CD4-positive, alpha-beta T cell treated with Interleukin-15 for 1 hour (primary cell): Measurements from ENCODE around the gene TNC.

Experiments
- DNase-seq: peaks from one replicate; pipeline ENCODE4 v3.0.0-alpha.2; 2020

Gene TNC

GRCh38 chr9:115098226-115098965 is 19.6 kb downstream of the TNC start:
- no peak for DNase-seq

DNA sequence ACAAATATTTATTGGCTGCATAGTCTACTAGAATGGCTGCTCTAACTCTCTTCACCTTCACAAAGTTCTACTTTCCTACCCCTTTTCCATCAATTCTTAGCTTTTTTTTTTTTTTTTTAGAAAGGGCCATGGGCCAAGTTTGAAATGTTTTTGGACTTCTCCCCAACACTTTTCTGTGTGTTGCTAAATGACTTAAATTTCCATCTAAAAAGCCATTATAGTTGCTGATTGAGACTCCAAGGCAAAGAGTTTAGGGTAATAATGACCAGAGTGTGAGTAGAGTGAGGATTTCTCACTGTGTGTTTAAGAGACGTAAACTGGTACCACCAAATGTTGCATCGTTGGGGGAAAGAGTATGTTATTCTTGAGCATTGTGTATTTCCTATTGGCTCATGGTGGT is 24.4 kb downstream of the TNC start:
- DNase-seq, result no peak

- DNase-seq, result no peak
Measured at GRCh38 chr9:115090486-115090885, 27.5 kb downstream of the TNC start.

GRCh38 chr9:115088860-115089259 is 29.1 kb downstream of the TNC start:
- DNase-seq, result no peak

GRCh38 chr9:115086886-115087285 is 31.1 kb downstream of the TNC start:
- DNase-seq, result no peak

DNA sequence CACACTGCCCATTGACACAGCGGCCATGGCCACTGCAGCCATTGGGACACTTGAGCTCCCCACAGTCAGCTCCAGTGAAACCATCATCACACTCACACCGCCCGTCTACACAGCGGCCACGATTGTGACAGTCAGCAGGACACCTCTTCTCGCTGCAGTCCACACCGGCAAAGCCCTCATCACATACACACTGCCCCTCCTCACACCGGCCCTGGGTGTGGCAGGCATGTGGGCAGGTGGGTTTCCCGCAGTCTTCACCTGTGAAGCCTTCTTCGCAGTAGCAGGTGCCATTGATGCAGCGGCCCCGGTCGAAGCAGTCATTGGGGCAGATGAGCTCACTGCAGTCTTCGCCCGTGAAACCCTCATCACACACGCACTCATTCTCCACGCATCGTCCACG is 31.5 kb downstream of the TNC start:
- DNase-seq, result no peak

- DNase-seq, result no peak
Measured at GRCh38 chr9:115085773-115086377, 32.1 kb downstream of the TNC start.

DNA sequence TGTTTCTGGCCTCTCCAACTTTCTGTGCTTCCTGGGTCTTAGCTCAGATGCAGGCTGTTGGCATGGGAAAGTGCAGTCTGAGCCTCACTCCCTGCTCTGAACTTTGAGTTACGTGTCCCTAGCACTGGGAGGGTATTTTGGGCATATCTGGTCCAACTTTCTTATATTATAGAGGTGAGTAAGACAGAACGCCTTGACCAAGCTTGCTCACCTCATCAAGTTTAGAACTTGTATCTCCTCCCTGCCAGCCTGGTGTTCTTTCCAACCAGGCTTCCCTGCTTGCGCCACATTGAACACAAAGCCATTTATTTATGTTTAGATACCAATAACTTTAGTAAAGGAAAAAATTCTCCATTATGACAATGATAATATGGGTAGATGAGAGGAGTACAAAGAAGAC is 33.2 kb downstream of the TNC start:
- DNase-seq, result no peak

DNA sequence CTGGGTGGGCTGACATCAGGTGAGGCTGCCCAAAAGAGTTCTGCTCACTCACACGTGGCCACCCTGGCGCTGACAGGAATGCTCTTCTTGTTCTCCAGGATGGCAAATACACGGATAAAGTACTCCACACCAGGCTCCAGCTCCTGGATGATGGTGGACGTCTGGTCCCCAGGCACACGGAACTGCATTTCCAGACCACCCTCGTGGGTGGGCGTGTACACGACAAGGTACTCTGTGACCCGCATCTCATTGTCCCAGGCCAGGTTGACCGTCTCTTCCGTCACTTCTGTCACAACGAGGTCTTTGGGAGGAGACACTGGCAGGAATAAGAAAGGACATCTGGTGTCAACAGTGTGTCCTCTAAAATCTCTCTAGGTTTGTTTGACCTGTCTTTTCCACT is 33.8 kb downstream of the TNC start:
- DNase-seq, result no peak

GRCh38 chr9:115080242-115080641 is 37.7 kb downstream of the TNC start:
- DNase-seq, result no peak

GRCh38 chr9:115079156-115079555 is 38.8 kb downstream of the TNC start:
- DNase-seq, result no peak

DNA sequence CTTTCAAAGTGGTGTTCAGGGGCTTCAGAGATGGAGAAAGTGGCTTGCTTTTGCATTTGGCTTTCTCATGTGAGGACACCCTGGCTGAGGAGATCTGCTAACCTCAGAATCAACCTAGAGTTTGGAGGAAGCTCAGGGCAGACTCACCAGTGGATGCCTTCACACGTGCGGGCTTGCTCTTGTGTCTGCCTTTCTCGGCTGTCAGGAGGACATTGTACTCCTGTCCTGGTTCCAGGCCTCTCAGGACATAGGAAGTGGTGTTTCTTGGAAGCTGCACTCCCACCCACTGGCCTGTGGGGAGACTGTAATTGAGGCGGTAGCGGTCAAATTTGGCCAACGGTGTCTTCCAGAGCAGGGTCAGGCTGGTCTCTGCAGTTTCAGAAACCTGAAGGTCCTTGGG is 44.5 kb downstream of the TNC start:
- no peak for DNase-seq

DNA sequence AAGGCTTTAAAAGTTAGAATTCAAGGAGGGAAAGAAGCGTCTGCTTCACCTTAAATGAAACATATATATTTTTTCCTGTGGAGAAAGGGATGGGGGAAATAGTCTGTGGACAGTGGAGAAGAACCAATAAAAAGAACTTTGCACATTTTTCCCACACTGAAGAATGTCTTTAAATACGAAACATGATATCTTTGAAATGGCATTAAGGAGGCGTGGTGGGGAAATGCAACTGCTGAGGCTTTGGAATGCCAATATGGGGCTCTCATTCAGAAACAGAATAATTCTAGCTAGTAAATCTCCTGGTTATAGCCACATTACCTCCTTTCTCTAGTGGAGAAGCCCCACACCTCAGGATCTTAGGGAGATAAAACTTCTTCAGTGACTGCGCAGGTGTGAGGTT is 46.8 kb downstream of the TNC start:
- DNase-seq, result no peak

DNA sequence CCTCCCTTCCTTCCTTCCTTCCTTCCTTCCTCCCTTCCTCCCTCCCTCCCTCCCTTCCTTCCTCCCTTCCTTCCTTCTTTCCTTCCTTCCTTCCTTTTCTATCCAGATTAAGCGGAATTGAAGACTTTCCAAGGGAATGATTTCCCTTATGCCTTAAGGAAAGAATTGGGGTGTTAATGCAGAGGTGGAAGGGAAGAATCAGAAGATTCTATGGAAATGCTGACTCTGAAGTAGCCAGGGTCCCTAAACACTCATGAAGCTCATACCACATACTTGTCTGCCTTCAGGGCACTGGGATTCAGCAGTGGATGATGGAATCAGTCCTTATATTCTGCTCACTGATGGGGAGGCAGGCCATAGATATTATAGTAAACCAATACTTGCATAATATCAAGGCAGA is 48.2 kb downstream of the TNC start:
- DNase-seq, result no peak

GRCh38 chr9:115069302-115069701 is 48.7 kb downstream of the TNC start:
- DNase-seq, result no peak

- no peak for DNase-seq
Measured at GRCh38 chr9:115068031-115068430, 49.9 kb downstream of the TNC start.

- DNase-seq, result no peak
Measured at GRCh38 chr9:115063058-115063845, 54.7 kb downstream of the TNC start.

GRCh38 chr9:115058684-115059315 is 59.2 kb downstream of the TNC start:
- no peak for DNase-seq

- DNase-seq, result no peak
Measured at GRCh38 chr9:115058175-115058574, 59.8 kb downstream of the TNC start.

DNA sequence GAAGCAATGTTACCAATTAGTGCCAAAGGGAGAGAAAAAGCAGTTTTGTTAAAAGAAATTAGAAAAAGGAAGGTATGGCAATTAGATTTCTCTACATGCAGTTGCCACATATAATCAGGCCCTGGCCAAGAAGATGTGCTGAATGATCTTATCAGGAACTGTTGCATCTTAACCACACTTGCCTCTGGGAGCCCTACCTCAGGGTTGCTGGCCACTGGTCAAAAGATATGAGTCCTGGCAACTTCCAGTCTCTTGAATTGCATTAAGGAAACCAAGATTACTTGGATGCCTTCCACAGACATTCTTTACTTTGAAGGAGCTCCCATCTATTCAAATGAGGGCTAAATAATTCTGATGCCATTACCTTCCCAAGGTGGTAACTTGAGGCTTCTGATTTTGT is 60.4 kb downstream of the TNC start:
- no peak for DNase-seq

GRCh38 chr9:115050002-115050490 is 67.9 kb downstream of the TNC start:
- DNase-seq, result no peak

DNA sequence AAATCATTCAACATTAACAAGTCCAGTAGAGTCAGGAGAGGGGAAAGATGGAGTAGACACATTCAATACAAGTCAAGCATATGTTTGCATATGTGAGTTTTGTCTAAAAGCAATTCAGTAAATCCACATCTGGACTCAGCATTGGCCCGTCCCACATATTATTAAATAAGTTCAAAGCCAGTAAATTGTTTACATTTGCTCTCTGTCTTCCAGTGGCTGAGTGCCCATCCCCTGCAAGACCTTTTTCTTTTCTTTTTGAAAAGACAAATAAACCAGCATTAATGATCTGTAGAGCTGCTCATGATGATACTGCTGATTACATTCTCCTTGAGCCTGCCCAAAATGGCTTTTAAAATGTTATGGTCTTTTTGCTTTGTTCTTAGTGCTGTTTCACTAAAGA is 71.1 kb downstream of the TNC start:
- no peak for DNase-seq

DNA sequence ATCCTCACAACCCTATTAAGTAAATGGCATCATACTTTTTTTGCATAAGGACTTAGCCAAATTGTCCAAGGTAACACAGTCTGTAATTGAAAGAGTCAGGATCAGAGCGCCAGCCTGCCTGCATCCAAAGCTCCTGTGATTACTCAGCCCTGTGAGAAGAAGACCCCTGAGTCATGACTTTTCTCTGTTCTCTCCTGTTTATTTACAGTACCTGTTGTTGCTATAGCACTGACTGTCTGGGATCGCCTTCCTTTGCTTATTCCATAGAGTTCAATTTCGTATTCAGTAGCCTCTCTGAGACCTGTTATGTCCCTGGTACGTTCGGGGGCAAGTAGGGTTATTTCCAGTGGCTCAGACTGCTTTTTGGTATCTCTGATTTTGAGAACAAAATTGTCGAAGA is 71.8 kb downstream of the TNC start:
- DNase-seq, result no peak

DNA sequence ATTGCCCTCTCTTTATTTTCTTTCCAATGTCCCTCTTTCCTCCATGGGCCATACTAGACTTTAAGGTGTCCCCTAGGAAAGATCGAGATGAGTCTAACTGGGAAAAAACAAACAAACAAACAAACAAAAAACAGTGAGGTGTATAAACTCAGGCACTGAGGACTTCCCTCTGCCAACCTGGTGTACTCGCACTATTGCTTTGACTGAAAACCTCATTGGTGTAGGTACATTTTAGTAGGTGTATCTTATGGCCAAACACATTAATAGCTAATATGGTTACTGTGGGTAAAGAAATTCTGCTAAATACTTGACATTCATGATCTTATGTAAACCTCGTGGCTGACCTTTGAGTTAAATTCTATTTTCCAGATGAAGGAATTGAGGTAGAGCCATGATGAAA is 74.3 kb downstream of the TNC start:
- no peak for DNase-seq
